GM19238 (cell line): Measurements from ENCODE around the gene SYT5.
"Not testable (repeated sequence)": the region's sequence is repeated elsewhere in the genome, so short reads cannot be mapped to it uniquely, and the experiment has no call there.

Experiments
- DNase-seq: peaks from one replicate; pipeline ENCODE4 v3.0.0; 2011; ENCODE audit warnings: low spot score; ENCODE audit not compliant: insufficient read length

Gene SYT5

GRCh38 chr19:55172318-55172717, 7.8 kb downstream of the SYT5 start:
- DNase-seq, result not testable (repeated sequence)

GRCh38 chr19:55171440-55171839, 8.6 kb downstream of the SYT5 start:
- DNase-seq, result no peak

- DNase-seq, result no peak
These were observed 11.0 kb downstream of the SYT5 start for GRCh38 chr19:55169136-55169535.

- DNase-seq, result peak; percentile 94
These were observed 13.4 kb downstream of the SYT5 start, which contains the start of gene DNAAF3 for GRCh38 chr19:55166530-55167268. Gene DNAAF3 (minus strand): TSS chr19:55166613. CDS start chr19:55166413, 200 bp downstream.

- no peak for DNase-seq
These were observed 14.0 kb downstream of the SYT5 start for GRCh38 chr19:55165952-55166529.

DNA sequence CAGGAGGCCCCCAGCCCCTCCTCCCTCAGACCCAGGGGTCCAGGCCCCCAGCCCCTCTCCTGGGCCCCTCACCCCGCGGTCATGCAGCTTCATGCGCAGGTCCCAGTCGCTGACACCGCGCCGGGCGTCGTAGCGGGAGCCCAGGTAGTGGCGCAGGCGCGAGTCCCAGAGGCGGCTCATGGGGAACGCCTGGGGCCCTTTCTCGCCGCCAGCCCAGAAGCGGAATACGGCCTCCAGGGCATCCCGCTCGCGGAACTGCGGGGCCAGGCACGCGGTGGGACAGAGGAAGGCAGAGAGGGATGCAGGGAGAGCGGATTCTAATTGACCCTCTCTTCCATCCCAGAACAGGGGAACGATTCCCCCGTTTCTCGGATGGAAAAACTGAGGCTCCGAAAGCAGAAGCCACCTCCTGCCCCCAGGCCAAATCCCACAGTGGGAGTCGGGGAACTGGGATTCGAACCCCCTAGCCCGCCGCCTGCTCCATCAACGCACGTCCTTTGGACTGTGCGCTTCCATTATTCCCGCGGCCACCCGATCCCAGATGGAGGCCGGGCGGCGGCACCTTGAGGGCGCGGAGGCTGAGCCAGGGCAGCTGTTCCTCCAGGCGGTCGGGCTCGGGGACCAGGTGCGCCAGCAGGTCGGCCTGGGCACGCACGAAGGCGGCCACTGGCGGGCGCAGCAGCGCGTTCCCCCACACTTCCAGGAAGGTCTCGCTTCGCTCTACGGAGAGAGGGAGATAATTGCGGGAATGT, 18.3 kb downstream of the SYT5 start:
- no peak for DNase-seq

DNA sequence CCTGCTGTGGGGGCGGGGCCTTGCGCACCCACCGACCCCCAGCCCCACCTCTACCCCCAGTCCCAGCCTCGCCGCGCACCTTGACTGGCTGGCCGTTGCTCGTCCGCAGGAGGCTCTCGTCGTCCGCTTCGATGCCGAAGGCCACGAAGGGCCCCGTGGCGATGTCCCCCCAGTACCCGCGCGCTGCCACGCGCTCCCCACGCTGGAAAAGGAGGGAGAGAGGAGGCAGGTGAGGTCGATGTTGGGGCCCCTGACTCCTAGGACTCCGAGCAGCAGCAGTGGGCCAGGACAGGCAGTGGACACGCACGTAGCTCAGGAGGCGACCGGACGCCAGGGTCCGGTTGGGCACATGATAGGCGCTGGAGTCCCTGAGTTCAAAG, 19.1 kb downstream of the SYT5 start:
- DNase-seq, result no peak

GRCh38 chr19:55160128-55160985, 19.7 kb downstream of the SYT5 start:
- DNase-seq, result peak; percentile 98

GRCh38 chr19:55158848-55159749, 21.0 kb downstream of the SYT5 start:
- no peak for DNase-seq

DNA sequence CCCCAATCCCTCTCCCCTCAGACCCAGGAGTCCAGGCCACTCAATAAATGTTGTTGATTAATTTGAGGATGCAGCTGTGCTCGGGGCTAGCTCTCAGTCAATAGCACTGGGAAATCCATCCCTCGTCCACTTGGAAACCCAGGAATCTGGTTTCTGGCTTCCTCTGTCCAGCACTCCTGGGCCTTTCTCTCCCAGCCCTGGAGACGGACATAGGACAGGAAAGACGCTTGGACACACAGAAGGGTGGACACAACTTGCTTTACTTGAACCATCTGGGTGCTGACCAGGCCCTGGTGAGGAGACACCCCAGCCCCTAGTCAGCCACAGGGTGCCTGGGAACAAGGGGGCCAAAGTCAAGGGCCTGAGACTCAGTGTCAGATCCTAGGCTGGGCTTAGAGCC, 21.7 kb downstream of the SYT5 start:
- no peak for DNase-seq

DNA sequence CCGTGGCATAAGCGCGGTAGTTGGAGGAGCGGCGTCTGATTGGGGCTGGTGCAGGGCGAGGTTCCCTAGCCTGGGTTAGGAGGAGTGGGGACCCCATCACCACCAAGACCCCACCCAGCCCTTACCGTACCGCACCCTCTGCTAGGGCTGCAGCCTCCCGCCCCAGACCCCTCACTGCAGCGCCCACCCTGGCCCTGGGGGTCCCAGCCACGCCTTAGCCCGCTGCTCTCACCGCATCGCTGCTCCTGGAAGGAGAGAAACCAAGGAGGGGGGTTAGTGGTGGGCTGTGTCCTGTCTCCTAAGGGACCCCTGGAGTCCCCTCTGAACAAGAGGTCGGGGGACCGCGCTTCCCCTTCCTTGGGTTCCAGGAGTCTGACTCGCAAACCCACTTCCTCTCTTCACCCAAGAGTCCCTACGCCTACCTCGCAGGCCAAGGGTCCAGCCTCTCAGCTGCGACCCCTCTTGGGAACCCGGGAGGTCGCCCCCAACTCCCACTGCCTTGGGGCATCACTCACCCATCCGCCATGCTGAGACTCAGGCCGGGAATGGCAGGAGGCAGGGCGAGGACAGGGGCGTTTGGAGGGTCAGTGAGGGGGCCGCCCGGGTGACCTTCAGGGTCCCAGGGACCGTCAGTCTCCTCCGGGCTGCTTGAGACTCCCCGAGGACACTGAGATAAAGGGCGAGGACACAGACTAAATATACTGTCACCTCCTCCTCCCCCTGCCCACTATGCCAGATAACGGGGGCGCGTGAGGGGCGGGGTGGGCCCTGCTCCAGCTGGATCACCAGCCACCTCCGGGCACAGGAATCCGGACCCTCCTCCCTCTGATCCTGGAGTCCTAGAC, 22.8 kb downstream of the SYT5 start, which contains the start of gene TNNI3:
Gene TNNI3 (minus strand): TSS at position 669 of the 845 bp plus-strand sequence. CDS start 143 bp downstream, at position 526.
- DNase-seq, result no peak

- no peak for DNase-seq
These were observed 23.7 kb downstream of the SYT5 start for GRCh38 chr19:55156202-55157063.

DNA sequence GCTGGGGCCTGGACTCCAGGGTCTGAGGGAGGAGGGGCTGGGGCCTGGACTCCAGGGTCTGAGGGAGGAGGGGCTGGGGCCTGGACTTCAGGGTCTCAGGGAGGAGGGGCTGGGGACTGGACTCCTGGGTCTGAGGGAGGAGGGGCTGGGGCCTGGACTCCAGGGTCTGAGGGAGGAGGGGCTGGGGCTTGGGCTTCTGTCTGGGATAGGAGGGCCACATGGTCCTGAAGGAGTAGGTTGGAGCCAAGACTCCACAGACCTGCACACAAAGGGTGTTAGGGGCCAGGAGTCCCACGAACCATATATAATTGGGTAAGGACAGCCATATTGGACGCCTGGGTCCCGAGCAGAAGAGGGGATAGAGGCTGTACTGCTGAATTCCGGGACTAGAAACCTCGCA, 24.3 kb downstream of the SYT5 start:
- DNase-seq, result not testable (repeated sequence)

DNA sequence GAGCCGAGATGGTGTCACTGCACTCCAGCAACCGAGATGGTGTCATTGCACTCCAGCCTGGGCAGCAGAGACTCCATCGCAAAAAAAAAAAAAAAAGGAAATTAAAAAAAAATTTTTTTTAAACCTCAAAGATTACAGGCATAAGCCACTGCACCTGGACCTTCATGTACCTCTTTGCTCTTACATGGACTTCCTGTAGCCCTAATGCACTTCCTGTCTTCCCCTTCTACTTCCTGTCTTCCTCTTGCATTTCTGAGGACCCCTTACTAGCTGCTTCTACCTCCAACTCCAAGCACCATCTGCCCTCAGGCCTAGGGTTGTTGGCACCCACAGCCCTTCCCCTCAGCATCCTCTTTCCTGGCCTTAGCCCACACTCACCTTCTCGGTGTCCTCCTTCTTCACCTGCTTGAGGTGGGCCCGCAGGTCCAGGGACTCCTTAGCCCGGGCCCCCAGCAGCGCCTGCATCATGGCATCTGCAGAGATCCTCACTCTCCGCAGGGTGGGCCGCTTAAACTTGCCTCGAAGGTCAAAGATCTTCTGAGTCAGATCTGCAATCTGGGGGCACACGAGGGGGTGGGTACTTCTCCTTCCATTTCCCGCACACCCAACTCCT, 26.3 kb downstream of the SYT5 start:
- DNase-seq, result no peak

GRCh38 chr19:55152017-55152416, 28.1 kb downstream of the SYT5 start:
- no peak for DNase-seq

GRCh38 chr19:55149078-55150003, 30.7 kb downstream of the SYT5 start, which contains the start of gene TNNT1:
Gene TNNT1 (minus strand): TSS chr19:55149206. CDS start chr19:55147157, 2,049 bp downstream.
- no peak for DNase-seq
